Measurements from ENCODE around the gene CAPNS2. TPM values are rescaled to one million over a fixed set of nuclear protein-coding genes. Genes with fewer than 3 reads are reported as not detected.

The CAPNS2 gene
- total RNA-seq, 4 donors from 2014 or later = 0.32 to 1.2 (median 0.46) TPM; not detected in 1

GRCh38 chr16:55561319-55561848 is 5.1 kb upstream of the CAPNS2 start:
- WGBS = 92% methylated on average over 2 of the region's 2 CpGs
- no peak overlapping the region for H3K4me3 ChIP-seq
- no peaks in the 10 kb centered on the region for H3K27me3 ChIP-seq
- peaks cover 20 to 39% (median 32%) of the 10 kb centered on the region in 4 donors for H3K4me1 ChIP-seq
- H3K27ac ChIP-seq (replicated peaks in 1 of 4) = no peak overlapping the region
- H3K36me3 ChIP-seq = no peaks in the 10 kb centered on the region
- DNase-seq (ENCODE audit: extremely low spot score) = no peak
- no peaks in the 10 kb centered on the region for H3K9me3 ChIP-seq
- intact Hi-C loops (cut with DNase I) = no loop called here
- TF ChIP-seq POLR2A (IDR thresholded peaks at IDR 0.05; ENCODE audit: low read depth) (no peak), POLR2AphosphoS5 (IDR thresholded peaks at IDR 0.05) (no peak)
- TF ChIP-seq, protein P1, sequence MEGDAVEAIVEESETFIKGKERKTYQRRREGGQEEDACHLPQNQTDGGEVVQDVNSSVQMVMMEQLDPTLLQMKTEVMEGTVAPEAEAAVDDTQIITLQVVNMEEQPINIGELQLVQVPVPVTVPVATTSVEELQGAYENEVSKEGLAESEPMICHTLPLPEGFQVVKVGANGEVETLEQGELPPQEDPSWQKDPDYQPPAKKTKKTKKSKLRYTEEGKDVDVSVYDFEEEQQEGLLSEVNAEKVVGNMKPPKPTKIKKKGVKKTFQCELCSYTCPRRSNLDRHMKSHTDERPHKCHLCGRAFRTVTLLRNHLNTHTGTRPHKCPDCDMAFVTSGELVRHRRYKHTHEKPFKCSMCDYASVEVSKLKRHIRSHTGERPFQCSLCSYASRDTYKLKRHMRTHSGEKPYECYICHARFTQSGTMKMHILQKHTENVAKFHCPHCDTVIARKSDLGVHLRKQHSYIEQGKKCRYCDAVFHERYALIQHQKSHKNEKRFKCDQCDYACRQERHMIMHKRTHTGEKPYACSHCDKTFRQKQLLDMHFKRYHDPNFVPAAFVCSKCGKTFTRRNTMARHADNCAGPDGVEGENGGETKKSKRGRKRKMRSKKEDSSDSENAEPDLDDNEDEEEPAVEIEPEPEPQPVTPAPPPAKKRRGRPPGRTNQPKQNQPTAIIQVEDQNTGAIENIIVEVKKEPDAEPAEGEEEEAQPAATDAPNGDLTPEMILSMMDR (IDR thresholded peaks at IDR 0.05) = no peak

DNA sequence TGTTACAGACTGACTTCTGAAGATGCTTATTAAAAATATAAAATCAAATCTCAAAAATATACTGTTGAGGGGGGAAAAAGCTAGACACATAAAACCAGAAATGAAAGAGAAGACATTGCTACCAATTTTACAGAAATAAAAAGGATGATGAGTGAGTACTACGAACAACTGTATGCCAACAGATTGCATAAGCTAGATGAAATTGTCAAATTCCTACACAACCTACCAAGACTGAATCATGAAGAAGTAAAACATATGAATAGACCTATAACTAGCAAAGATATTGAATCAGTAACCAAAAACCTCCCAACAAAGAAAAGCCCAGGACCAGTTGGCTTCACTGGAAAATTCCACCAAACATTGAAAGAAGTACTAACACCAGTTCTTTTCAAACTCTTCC is 3.5 kb upstream of the CAPNS2 start:
- 84% methylated on average over 1 of the region's 1 CpG for WGBS
- no peak for TF ChIP-seq POLR2A (IDR thresholded peaks at IDR 0.05; ENCODE audit: low read depth)
- TF ChIP-seq EP300 (IDR thresholded peaks at IDR 0.05) = no peak
- no peak for TF ChIP-seq POLR2AphosphoS5 (IDR thresholded peaks at IDR 0.05)
- TF ChIP-seq, protein P1 (IDR thresholded peaks at IDR 0.05) = no peak
- intact Hi-C loops (cut with DNase I) = no loop called here
- Histone ChIP-seq H3K36me3 (no peaks in the 10 kb centered on the region), H3K4me3 (no peak overlapping the region), H3K27me3 (peaks cover 0 to 6% (median 0%) of the 10 kb centered on the region in 4 donors), H3K9me3 (no peaks in the 10 kb centered on the region), H3K4me1 (peaks cover 26 to 35% (median 27%) of the 10 kb centered on the region in 4 donors), H3K27ac (replicated peaks in 1 of 4) (no peak overlapping the region)
- no peak for DNase-seq (ENCODE audit: extremely low spot score)

GRCh38 chr16:55563797-55564196 is 2.7 kb upstream of the CAPNS2 start:
- WGBS = 88% methylated on average over 2 of the region's 2 CpGs
- no peak overlapping the region for H3K27ac ChIP-seq (replicated peaks in 1 of 4)

GRCh38 chr16:55565086-55565485 is 1.4 kb upstream of the CAPNS2 start:
- peaks cover 23 to 32% (median 24%) of the 10 kb centered on the region in 4 donors for H3K4me1 ChIP-seq
- H3K4me3 ChIP-seq = no peak overlapping the region
- H3K27ac ChIP-seq (replicated peaks in 1 of 4) = no peak overlapping the region
- H3K27me3 ChIP-seq = peaks cover 0 to 6% (median 0%) of the 10 kb centered on the region in 4 donors
- H3K9me3 ChIP-seq = no peaks in the 10 kb centered on the region
- no peak for DNase-seq (ENCODE audit: extremely low spot score)
- intact Hi-C loops (cut with DNase I) = no loop called here
- 86% methylated on average over 1 of the region's 1 CpG for WGBS
- no peak for TF ChIP-seq EP300 (IDR thresholded peaks at IDR 0.05)
- TF ChIP-seq, protein P1 (IDR thresholded peaks at IDR 0.05) = no peak
- no peak for TF ChIP-seq POLR2A (IDR thresholded peaks at IDR 0.05; ENCODE audit: low read depth)
- no peak for TF ChIP-seq POLR2AphosphoS5 (IDR thresholded peaks at IDR 0.05)
- H3K36me3 ChIP-seq = no peaks in the 10 kb centered on the region

More at GRCh38 chr16:55563797-55564196, 2.7 kb upstream of the CAPNS2 start:
- H3K9me3 ChIP-seq = no peaks in the 10 kb centered on the region
- H3K27me3 ChIP-seq = peaks cover 0 to 6% (median 0%) of the 10 kb centered on the region in 4 donors
- no peak for DNase-seq (ENCODE audit: extremely low spot score)
- TF ChIP-seq EP300 (IDR thresholded peaks at IDR 0.05) (no peak), POLR2AphosphoS5 (IDR thresholded peaks at IDR 0.05) (no peak), POLR2A (IDR thresholded peaks at IDR 0.05; ENCODE audit: low read depth) (no peak)
- TF ChIP-seq, protein P1 (IDR thresholded peaks at IDR 0.05) = no peak
- H3K36me3 ChIP-seq = no peaks in the 10 kb centered on the region
- no peak overlapping the region for H3K4me3 ChIP-seq
- intact Hi-C loops (cut with DNase I) = no loop called here
- H3K4me1 ChIP-seq = peaks cover 26 to 35% (median 28%) of the 10 kb centered on the region in 4 donors

- intact Hi-C loops (cut with DNase I) = no loop called here
- no peak overlapping the region for H3K27ac ChIP-seq (replicated peaks in 1 of 4)
- peaks cover 21 to 30% (median 22%) of the 10 kb centered on the region in 4 donors for H3K4me1 ChIP-seq
- WGBS = 86% methylated on average over 3 of the region's 3 CpGs
- no peak for TF ChIP-seq EP300 (IDR thresholded peaks at IDR 0.05)
- TF ChIP-seq POLR2AphosphoS5 (IDR thresholded peaks at IDR 0.05) = no peak
- no peak for TF ChIP-seq POLR2A (IDR thresholded peaks at IDR 0.05; ENCODE audit: low read depth)
- TF ChIP-seq, protein P1 (IDR thresholded peaks at IDR 0.05) = no peak
- no peaks in the 10 kb centered on the region for H3K9me3 ChIP-seq
- peaks cover 0 to 6% (median 0%) of the 10 kb centered on the region in 4 donors for H3K27me3 ChIP-seq
- no peaks in the 10 kb centered on the region for H3K36me3 ChIP-seq
- H3K4me3 ChIP-seq = no peak overlapping the region
- DNase-seq (ENCODE audit: extremely low spot score) = no peak
These were observed 898 bp downstream of the CAPNS2 start for GRCh38 chr16:55567382-55567781.

All from esophagus muscularis mucosa (tissue), 4 donors.